Measurements from ENCODE around the gene AIRE.

- TF ChIP-seq POLR2AphosphoS5 (IDR thresholded peaks at IDR 0.05; ENCODE audit: borderline replicate concordance, low read depth, low read length) = no peak
- no peak for TF ChIP-seq EZH2 (IDR thresholded peaks at IDR 0.05)
- no peak for TF ChIP-seq FOXP2 (optimal IDR thresholded peaks at IDR 0.05; ENCODE audit: control extremely low read depth, extremely low read length, insufficient read depth)
Measured at GRCh38 chr21:44301961-44302406, 16.3 kb downstream of the AIRE start.

Data from SK-N-MC (cell line).